Measurements from ENCODE around the gene TFCP2L1. TPM values are rescaled to one million over a fixed set of nuclear protein-coding genes. Genes with fewer than 3 reads are reported as not detected.
"Not testable (repeated sequence)": the region's sequence is repeated elsewhere in the genome, so short reads cannot be mapped to it uniquely, and the experiment has no call there.

TFCP2L1 gene
- total RNA-seq, 1 experiment from 2014 or later, result 4.3 TPM

DNA sequence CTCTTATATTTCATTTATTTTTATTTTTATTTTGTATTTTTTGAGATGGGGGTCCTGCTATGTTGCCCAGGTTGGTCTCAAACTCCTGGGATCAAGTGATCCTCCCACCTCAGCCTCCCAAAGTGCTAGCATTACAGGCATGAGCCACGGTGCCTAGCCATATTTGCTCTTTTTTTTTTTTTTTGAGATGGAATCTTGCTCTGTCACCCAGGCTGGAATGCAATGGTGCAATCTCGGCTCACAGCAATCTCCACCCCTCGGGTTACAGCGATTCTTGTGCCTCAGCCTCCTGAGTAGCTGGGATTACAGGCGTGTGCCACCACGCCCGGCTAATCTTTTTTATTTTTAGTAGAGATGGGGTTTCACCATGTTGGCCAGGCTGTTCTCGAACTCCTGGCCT is 46.3 kb upstream of the TFCP2L1 start:
- H3K4me1 Mint-ChIP-seq, result peaks cover 15% of the 10 kb centered on the region
- ATAC-seq; H3K36me3 Mint-ChIP-seq; H3K27me3 Mint-ChIP-seq (ENCODE audit: low read depth); H3K27ac Mint-ChIP-seq; POLR2A ChIA-PET; DNase-seq (ENCODE audit: low spot score); H3K4me3 Mint-ChIP-seq; H3K9me3 Mint-ChIP-seq: not testable (repeated sequence)
- CTCF ChIA-PET, result interaction anchor here (0.9 kb wide), 1 partner anchor 25 kb away, joined by 4 read pairs; no protein-coding TSS in a partner anchor

- no peak for ATAC-seq
- peaks cover 11% of the 10 kb centered on the region for H3K4me1 Mint-ChIP-seq
- H3K36me3 Mint-ChIP-seq, result no peaks in the 10 kb centered on the region
Measured at GRCh38 chr2:121330921-121331320, 45.9 kb upstream of the TFCP2L1 start.

DNA sequence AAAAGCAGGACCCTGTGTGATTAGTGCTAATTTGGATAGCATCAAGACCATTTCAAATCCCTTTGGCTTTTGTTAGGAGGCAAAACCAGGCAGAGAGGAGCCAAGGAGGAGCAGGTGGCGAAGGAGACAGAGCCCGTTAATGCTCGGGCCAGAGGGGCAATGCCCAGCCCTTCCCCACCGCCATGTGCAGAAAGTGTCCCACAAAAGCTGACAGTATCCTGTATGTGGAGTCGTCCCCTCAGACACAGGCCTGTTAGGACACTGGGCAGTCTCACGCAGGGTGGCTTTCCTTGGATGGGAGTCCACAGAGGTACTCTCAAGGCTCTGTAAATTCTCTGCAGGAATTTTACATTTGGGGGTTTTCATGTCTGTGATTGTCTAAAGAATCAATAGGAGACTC is 44.8 kb upstream of the TFCP2L1 start:
- TF ChIP-seq CREM (CRISPR knock-in tag; IDR thresholded peaks at IDR 0.05) (no peak), E2F5 (CRISPR knock-in tag; IDR thresholded peaks at IDR 0.05) (no peak), CBFB (CRISPR knock-in tag; IDR thresholded peaks at IDR 0.05; ENCODE audit: low read depth) (no peak), SP1 (CRISPR knock-in tag; conservative IDR thresholded peaks at IDR 0.05) (no peak), ZNF121 (CRISPR knock-in tag; IDR thresholded peaks at IDR 0.05) (no peak), IRF1 (CRISPR knock-in tag; IDR thresholded peaks at IDR 0.05) (no peak), NR2C2 (CRISPR knock-in tag; IDR thresholded peaks at IDR 0.05) (no peak), ETV6 (CRISPR knock-in tag; IDR thresholded peaks at IDR 0.05) (no peak), TCF7 (CRISPR knock-in tag; IDR thresholded peaks at IDR 0.05; ENCODE audit: low read depth) (no peak)
- TF ChIP-seq, protein P1, sequence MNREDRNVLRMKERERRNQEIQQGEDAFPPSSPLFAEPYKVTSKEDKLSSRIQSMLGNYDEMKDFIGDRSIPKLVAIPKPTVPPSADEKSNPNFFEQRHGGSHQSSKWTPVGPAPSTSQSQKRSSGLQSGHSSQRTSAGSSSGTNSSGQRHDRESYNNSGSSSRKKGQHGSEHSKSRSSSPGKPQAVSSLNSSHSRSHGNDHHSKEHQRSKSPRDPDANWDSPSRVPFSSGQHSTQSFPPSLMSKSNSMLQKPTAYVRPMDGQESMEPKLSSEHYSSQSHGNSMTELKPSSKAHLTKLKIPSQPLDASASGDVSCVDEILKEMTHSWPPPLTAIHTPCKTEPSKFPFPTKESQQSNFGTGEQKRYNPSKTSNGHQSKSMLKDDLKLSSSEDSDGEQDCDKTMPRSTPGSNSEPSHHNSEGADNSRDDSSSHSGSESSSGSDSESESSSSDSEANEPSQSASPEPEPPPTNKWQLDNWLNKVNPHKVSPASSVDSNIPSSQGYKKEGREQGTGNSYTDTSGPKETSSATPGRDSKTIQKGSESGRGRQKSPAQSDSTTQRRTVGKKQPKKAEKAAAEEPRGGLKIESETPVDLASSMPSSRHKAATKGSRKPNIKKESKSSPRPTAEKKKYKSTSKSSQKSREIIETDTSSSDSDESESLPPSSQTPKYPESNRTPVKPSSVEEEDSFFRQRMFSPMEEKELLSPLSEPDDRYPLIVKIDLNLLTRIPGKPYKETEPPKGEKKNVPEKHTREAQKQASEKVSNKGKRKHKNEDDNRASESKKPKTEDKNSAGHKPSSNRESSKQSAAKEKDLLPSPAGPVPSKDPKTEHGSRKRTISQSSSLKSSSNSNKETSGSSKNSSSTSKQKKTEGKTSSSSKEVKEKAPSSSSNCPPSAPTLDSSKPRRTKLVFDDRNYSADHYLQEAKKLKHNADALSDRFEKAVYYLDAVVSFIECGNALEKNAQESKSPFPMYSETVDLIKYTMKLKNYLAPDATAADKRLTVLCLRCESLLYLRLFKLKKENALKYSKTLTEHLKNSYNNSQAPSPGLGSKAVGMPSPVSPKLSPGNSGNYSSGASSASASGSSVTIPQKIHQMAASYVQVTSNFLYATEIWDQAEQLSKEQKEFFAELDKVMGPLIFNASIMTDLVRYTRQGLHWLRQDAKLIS (CRISPR knock-in tag; IDR thresholded peaks at IDR 0.05; ENCODE audit: borderline replicate concordance), result no peak
- H3K36me3 Mint-ChIP-seq, result no peaks in the 10 kb centered on the region
- POLR2A ChIA-PET, result no interaction called here
- no peaks in the 10 kb centered on the region; the same call in 1 of the 2 replicates for H3K27me3 Mint-ChIP-seq (ENCODE audit: low read depth)
- ATAC-seq (no peak), DNase-seq (ENCODE audit: low spot score) (no peak)
- no peaks in the 10 kb centered on the region for H3K4me1 Mint-ChIP-seq
- no peak overlapping the region for H3K27ac Mint-ChIP-seq
- H3K9me3 Mint-ChIP-seq, result no peaks in the 10 kb centered on the region
- no peak overlapping the region for H3K4me3 Mint-ChIP-seq
- CTCF ChIA-PET, result interaction anchor here (0.6 to 2.3 kb wide), 3 partner anchors 9 to 201 kb away, joined by 3 to 7 read pairs (median 4); no protein-coding TSS in a partner anchor

More at GRCh38 chr2:121330921-121331320, 45.9 kb upstream of the TFCP2L1 start:
- ChIA-PET CTCF (interaction anchor here (0.7 to 0.9 kb wide), 2 partner anchors 25 to 187 kb away, joined by 3 to 4 read pairs; no protein-coding TSS in a partner anchor), POLR2A (no interaction called here)
- Mint-ChIP-seq H3K9me3 (no peaks in the 10 kb centered on the region), H3K27me3 (ENCODE audit: low read depth) (no peaks in the 10 kb centered on the region; the same call in 1 of the 2 replicates), H3K4me3 (no peak overlapping the region), H3K27ac (no peak overlapping the region)
- DNase-seq (ENCODE audit: low spot score), result no peak
- TF ChIP-seq NR2C2 (CRISPR knock-in tag; IDR thresholded peaks at IDR 0.05) (no peak), ESRRA (CRISPR knock-in tag; IDR thresholded peaks at IDR 0.05; ENCODE audit: borderline replicate concordance) (no peak), ATF1 (CRISPR knock-in tag; IDR thresholded peaks at IDR 0.05) (no peak)
- TF ChIP-seq, protein P2, sequence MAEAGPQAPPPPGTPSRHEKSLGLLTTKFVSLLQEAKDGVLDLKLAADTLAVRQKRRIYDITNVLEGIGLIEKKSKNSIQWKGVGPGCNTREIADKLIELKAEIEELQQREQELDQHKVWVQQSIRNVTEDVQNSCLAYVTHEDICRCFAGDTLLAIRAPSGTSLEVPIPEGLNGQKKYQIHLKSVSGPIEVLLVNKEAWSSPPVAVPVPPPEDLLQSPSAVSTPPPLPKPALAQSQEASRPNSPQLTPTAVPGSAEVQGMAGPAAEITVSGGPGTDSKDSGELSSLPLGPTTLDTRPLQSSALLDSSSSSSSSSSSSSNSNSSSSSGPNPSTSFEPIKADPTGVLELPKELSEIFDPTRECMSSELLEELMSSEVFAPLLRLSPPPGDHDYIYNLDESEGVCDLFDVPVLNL (CRISPR knock-in tag; IDR thresholded peaks at IDR 0.05; ENCODE audit: borderline replicate concordance, low read depth), result no peak
